ENCODE measurements around the gene TRIM60.
"Not testable (repeated sequence)": the region's sequence is repeated elsewhere in the genome, so short reads cannot be mapped to it uniquely, and the experiment has no call there.

The TRIM60 gene

DNA sequence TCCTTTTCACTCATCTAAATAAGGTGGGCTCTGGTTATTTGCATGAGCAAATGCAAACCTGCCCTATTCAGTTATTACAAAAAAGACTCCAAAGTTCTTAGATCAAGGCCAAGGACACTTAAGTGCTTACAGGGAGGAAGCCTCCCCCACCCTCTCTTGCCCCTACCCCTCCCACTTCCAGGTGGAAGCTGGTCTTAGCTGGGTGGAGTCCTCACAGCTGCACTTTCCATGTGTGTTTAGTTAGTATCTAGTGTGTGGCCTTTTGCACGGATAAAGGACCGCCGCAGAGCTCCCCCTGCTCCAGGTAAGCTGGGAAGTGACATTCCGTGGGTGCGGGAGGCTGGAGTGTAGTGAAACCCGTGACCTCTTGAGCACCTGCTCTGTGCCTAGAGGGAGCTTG lies 21.8 kb downstream of the TRIM60 start, which contains the start of gene TRIM75:
TSS of gene TRIM75 (plus strand) at position 222 of the 400 bp plus-strand sequence. CDS start 5,282 bp downstream, outside the sequence.
- DNase-seq (ENCODE audit: low spot score), result no peak

DNA sequence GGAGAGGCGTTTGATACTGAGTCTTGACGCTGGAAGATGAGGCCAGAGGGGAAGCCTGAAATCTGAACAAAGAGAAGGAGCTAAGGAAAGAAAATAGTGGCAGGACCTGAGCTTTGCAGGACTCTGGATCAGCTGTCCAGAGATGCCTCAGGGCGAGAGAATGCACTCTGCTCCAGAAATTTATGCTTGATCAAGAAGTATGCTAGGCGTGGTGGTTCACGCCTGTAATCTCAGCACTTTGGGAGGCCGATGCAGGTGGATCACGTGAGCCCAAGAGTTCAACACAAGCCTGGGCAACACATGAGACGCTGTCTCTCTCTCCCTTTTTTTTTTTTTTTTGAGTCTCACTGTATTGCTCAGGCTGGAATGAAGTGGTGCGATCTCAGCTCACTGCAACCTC lies 23.8 kb downstream of the TRIM60 start:
- no peak for DNase-seq (ENCODE audit: low spot score)

DNA sequence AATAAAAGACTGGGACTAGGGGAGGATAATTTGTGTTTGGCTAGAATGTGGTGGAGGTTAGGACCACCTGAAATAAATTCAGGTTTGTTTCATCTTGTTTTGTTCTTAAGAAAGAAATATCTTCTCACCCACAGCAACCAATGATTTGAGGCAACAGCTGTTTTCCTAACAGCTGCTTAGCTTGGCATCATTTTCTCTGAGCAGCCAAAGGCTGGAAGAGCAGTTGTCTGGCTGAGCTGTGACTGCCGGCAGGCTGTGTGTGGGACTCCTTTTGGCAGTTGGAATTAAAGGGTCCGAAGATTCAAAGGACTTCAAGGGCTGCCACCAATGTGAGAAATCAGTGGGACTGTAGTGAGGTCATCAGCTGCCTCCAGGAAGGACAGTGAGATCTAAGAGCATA lies 26.9 kb downstream of the TRIM60 start:
- no peak for DNase-seq (ENCODE audit: low spot score)

DNA sequence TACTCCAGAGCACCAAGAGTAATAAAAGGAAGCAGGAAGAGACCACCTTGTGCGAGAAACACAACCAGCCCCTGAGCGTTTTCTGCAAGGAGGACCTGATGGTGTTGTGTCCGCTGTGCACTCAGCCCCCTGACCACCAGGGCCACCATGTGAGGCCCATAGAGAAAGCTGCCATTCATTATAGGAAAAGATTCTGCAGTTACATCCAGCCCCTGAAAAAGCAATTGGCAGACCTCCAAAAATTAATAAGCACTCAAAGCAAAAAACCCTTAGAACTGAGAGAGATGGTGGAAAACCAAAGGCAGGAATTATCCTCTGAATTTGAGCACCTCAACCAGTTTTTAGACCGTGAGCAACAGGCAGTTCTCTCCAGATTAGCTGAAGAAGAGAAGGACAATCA lies 27.6 kb downstream of the TRIM60 start:
- peak; percentile 49 for DNase-seq (ENCODE audit: low spot score)

DNA sequence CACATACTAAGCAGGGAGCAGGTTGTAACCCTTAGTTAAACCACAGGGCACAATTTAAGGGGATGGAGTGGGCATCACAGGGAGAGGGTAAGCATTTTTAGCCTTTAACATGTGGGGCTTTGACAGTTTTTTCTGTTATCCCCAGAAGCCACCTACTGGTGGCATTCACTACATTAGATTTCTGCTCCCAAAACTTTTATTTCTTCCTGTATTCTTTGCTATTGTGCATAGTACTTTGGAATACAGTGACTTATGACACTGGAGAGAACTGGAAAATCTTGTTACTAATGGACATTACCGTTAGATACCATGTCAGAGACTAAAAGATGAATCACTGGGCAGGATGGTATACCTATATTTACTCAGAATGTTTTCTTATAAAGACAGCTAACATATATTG lies 29.1 kb downstream of the TRIM60 start:
- peak; percentile 47 for DNase-seq (ENCODE audit: low spot score)

DNA sequence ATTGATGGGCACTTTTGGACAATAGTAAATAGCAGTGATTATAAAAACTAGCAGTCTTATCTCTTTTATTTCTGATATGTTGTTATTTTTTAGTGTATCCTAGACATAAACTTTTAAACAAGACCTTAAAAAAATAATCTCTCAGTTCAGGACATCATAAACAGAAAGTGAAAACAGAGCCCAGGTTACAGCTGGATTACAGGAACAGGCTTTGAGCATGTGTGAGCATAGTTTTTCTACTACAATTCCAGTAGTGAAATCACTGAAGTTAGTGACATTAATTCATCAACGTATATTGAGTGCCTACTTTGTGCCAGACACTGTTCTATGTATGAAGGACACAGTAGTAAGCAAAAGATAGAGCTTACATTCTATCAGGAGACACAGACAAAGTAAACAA lies 38.8 kb downstream of the TRIM60 start:
- DNase-seq (ENCODE audit: low spot score), result no peak

DNA sequence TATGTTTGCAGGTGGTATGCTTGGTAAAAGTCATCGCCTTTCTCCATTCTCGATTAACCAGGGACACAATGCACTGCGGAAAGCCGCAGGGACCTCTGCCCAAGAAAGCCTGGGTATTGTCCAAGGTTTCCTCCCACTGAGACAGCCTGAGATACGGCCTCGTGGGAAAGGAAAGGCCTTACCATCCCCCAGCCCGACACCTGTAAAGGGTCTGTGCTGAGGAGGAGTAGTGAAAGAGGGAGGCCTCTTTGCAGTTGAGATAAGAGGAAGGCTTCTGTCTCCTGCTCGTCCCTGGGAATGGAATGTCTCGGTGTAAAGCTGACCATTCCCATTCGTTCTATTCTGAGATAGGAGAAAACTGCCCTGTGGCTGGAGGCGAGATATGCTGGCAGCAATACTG lies 41.5 kb downstream of the TRIM60 start:
- not testable (repeated sequence) for DNase-seq (ENCODE audit: low spot score)

DNA sequence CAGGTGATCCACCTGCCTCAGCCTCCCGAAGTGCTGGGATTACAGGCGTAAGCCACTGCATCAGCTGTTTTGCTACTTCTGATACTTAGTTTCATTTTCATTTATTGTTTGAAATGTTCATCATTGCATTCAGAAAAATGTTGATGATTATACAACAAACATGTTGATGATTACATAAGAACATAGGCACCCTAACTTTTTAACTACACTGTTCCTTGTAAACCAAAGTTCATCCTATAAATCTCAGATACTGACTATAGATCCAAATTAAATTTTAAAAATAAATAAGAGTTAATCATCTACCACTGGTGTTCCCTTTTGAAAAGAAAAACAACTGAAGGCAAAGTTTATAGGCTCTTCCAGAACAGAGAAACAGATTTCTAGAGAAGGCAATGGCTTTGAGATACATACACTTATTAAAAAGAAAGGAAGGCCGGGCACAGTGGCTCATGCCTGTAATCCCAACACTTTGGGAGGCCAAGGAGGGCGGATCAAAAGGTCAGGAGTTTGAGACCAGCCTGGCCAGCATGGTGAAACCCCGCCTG lies 45.3 kb downstream of the TRIM60 start:
- DNase-seq (ENCODE audit: low spot score), result no peak

DNA sequence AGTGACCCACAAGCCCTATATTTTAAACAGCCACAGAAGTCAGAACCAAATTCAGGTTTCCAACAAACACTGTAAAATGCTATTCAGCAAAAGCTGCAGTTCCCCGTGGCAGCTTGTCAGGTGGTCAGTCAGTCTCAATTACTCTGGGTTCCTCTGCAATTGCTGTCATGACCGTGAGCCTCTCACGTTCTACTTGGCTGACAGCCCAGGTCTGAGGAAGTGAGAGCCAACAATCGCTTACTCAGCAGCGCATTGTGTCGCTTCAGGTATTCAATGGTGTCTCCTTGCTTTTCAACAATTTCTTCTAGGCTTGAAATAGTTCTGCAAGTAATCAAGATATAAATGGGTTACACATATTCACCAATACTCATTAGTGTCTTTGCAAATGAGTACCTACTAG lies 47.7 kb downstream of the TRIM60 start:
- DNase-seq (ENCODE audit: low spot score), result no peak

DNA sequence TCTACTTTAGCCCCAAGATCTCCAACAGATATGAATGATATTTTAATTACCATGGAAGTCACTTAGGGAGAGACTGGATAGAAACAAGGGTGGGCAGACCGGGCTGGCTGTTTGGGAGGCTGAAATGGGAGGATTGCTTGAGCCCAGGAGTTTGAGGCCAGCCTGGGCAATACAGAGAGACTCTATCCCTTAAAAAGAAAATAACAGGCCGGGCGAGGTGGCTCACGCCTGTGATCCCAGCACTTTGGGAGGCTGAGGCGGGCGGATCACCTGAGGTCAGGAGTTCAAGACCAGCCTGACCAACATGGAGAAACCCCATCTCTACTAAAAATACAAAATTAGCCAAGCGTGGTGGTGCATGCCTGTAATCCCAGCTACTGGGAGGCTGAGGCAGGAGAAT lies 53.0 kb downstream of the TRIM60 start:
- not testable (repeated sequence) for DNase-seq (ENCODE audit: low spot score)

DNA sequence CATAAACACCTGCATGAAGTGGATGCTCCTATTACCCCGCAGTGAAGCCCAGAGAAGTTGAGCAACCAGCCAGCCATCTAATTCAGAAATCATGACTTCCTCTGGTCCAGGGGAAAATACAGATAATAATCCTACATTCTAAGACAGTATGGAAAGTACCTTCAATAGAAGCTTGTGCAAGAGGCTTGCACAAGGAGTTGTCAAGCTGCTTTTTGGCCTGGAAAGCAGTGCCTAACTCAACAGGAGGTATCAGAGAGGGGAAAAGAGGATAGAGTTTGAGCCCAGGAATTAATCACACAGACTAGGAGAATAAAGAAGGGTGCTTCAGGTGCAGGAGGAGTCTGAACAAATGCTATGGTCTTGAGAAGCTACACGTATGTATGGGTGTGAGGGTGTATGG lies 54.1 kb downstream of the TRIM60 start:
- DNase-seq (ENCODE audit: low spot score), result no peak

DNA sequence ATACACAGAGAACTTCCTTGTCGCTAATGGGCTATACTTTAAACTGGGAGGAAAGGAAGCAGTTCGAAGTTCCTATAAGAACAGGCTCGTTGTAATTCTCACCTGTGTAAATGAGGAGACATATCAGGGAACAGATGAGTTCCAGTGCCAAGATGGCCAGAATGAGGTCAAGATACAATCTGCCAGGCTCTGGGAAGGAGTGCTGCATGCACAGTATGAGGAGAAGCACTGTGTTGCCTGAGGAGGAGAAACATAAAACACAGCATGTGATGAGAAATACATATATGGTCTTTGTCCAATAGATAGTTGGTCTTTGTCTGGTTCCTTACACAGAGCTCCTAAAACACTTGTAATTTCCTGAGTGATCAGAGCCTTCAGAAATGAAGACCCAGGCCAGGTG lies 56.6 kb downstream of the TRIM60 start:
- no peak for DNase-seq (ENCODE audit: low spot score)
